OCI-M2 (cell line): ENCODE results near the gene ARHGAP24.
"Not testable (repeated sequence)": the region's sequence is repeated elsewhere in the genome, so short reads cannot be mapped to it uniquely, and the experiment has no call there.

Experiments
- DNase-seq: peaks from one replicate; lab custom pipeline; 2025; ENCODE audit not compliant: unreplicated experiment; lab: John Stamatoyannopoulos, UW

ARHGAP24 gene

GRCh38 chr4:85898231-85898630 lies 423.3 kb downstream of the ARHGAP24 start:
- no peak for DNase-seq

- no peak for DNase-seq
Measured at GRCh38 chr4:85901500-85901899, 426.6 kb downstream of the ARHGAP24 start.

- not testable (repeated sequence) for DNase-seq
Measured at GRCh38 chr4:85902647-85903046, 427.7 kb downstream of the ARHGAP24 start.

- DNase-seq, result no peak
Measured at GRCh38 chr4:85905761-85906160, 430.8 kb downstream of the ARHGAP24 start.

GRCh38 chr4:85907001-85907400 lies 432.1 kb downstream of the ARHGAP24 start:
- DNase-seq, result no peak

GRCh38 chr4:85909851-85910250 lies 434.9 kb downstream of the ARHGAP24 start:
- no peak for DNase-seq

GRCh38 chr4:85910985-85911384 lies 436.0 kb downstream of the ARHGAP24 start:
- no peak for DNase-seq

GRCh38 chr4:85913931-85914694 lies 439.2 kb downstream of the ARHGAP24 start:
- no peak for DNase-seq

GRCh38 chr4:85915570-85915969 lies 440.6 kb downstream of the ARHGAP24 start:
- not testable (repeated sequence) for DNase-seq

- no peak for DNase-seq
Measured at GRCh38 chr4:85919200-85919887, 444.4 kb downstream of the ARHGAP24 start.

- DNase-seq, result no peak
Measured at GRCh38 chr4:85925071-85925470, 450.1 kb downstream of the ARHGAP24 start.

GRCh38 chr4:85928775-85929591 lies 454.0 kb downstream of the ARHGAP24 start:
- DNase-seq, result no peak

GRCh38 chr4:85929961-85930665 lies 455.2 kb downstream of the ARHGAP24 start:
- DNase-seq, result no peak

GRCh38 chr4:85932500-85933290 lies 457.7 kb downstream of the ARHGAP24 start:
- DNase-seq, result no peak

GRCh38 chr4:85933291-85933640 lies 458.3 kb downstream of the ARHGAP24 start:
- DNase-seq, result no peak

GRCh38 chr4:85937507-85937906 lies 462.6 kb downstream of the ARHGAP24 start:
- no peak for DNase-seq

- no peak for DNase-seq
Measured at GRCh38 chr4:85938062-85938461, 463.1 kb downstream of the ARHGAP24 start.

GRCh38 chr4:85938902-85939301 lies 464.0 kb downstream of the ARHGAP24 start:
- DNase-seq, result no peak

- no peak for DNase-seq
Measured at GRCh38 chr4:85939595-85939994, 464.6 kb downstream of the ARHGAP24 start.

- no peak for DNase-seq
Measured at GRCh38 chr4:85940151-85940550, 465.2 kb downstream of the ARHGAP24 start.
